ENCODE data around the gene BRD3OS. TPM values are rescaled to one million over a fixed set of nuclear protein-coding genes. Genes with fewer than 3 reads are reported as not detected.

BRD3OS gene
- total RNA-seq, 2 experiments from 2014 or later, result 15.1 to 18.0 TPM

- DNase-seq (no peak), ATAC-seq (no peak)
- intact Hi-C loops (cut with DNase I, micrococcal nuclease), result loop anchor here in 1 of 2 experiments (10.0 kb wide), 2 partner anchors 413 to 623 kb away; partner anchors contain the start of genes STKLD1 and SURF4
- Mint-ChIP-seq H3K36me3 (ENCODE audit: low read depth) (no peaks in the 10 kb centered on the region), H3K27ac (no peak overlapping the region), H3K4me1 (peaks cover 2% of the 10 kb centered on the region), H3K4me3 (no peak overlapping the region), H3K9me3 (ENCODE audit: low read depth) (no peaks in the 10 kb centered on the region), H3K27me3 (no peaks in the 10 kb centered on the region)
- ChIA-PET CTCF (interaction anchor here (0.6 kb wide), 1 partner anchor 204 kb away, joined by 3 read pairs; no protein-coding TSS in a partner anchor), POLR2A (no interaction called here)
These were observed 27.7 kb upstream of the BRD3OS start for GRCh38 chr9:133997584-133997983.

GRCh38 chr9:133998915-133999595, 26.2 kb upstream of the BRD3OS start:
- ChIA-PET POLR2A (no interaction called here), CTCF (no interaction called here)
- ATAC-seq (no peak), DNase-seq (no peak)
- H3K4me1 Mint-ChIP-seq, result no peaks in the 10 kb centered on the region
- no peak overlapping the region for H3K4me3 Mint-ChIP-seq
- no peaks in the 10 kb centered on the region for H3K27me3 Mint-ChIP-seq
- H3K27ac Mint-ChIP-seq, result no peak overlapping the region
- no peaks in the 10 kb centered on the region for H3K9me3 Mint-ChIP-seq (ENCODE audit: low read depth)
- H3K36me3 Mint-ChIP-seq (ENCODE audit: low read depth), result no peaks in the 10 kb centered on the region
- intact Hi-C loops (cut with DNase I, micrococcal nuclease), result loop anchor here in 1 of 2 experiments (10.0 kb wide), 2 partner anchors 414 to 624 kb away; partner anchors contain the start of genes STKLD1 and SURF4

- Mint-ChIP-seq H3K36me3 (ENCODE audit: low read depth) (no peaks in the 10 kb centered on the region), H3K27ac (no peak overlapping the region), H3K9me3 (ENCODE audit: low read depth) (no peaks in the 10 kb centered on the region), H3K4me1 (no peaks in the 10 kb centered on the region), H3K27me3 (no peaks in the 10 kb centered on the region), H3K4me3 (no peak overlapping the region)
- CTCF ChIA-PET, result no interaction called here
- ATAC-seq, result no peak
- no peak for DNase-seq
- POLR2A ChIA-PET, result no interaction called here
- intact Hi-C loops (cut with DNase I, micrococcal nuclease), result loop anchor here in 1 of 2 experiments (10.0 kb wide), 2 partner anchors 415 to 625 kb away; partner anchors contain the start of genes STKLD1 and SURF4
These were observed 25.4 kb upstream of the BRD3OS start for GRCh38 chr9:133999851-134000265.

DNA sequence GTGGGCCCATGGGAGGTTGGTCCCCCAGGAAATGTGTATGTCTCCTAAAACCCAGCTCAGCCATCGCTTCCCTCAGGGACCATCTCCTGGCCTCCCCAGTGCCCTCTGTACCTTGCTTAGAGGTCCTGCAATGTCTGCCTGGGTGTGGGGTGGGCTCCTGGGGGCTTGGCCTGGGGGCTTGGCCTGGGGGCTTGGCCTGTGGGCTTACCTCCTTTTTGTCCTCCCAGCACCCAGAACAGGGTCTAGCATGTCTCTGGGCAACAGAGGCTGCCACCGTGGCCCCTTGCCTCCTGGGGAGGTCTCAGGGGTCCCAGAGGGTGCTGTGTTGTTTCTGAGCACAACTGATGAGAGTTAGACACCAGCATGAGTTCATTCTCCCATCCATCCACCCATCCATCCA, 22.5 kb upstream of the BRD3OS start:
- Mint-ChIP-seq H3K27me3 (peaks cover 2% of the 10 kb centered on the region), H3K4me3 (no peak overlapping the region), H3K9me3 (ENCODE audit: low read depth) (no peaks in the 10 kb centered on the region), H3K27ac (no peak overlapping the region), H3K36me3 (ENCODE audit: low read depth) (no peaks in the 10 kb centered on the region), H3K4me1 (no peaks in the 10 kb centered on the region)
- ChIA-PET POLR2A (no interaction called here), CTCF (no interaction called here)
- no peak for DNase-seq
- ATAC-seq, result no peak
- intact Hi-C loops (cut with DNase I, micrococcal nuclease), result no loop called here

DNA sequence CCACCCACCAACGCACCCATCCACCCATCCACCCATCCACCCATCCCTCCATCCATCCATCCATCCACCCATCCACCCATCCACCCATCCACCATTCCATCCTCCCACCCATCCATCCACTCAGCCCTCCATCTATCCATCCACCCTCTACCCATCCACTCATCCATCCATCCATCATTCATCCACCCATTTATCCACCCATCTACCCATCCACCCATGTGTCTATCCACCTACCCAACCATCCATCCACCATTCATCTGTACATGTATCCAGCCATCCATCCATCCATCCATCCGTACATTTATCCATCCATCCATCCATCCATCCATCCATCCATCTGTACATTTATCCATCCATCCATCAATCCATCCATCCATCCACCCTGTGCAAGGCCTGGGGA, 22.0 kb upstream of the BRD3OS start:
- ChIA-PET CTCF (no interaction called here), POLR2A (no interaction called here)
- Mint-ChIP-seq H3K36me3 (ENCODE audit: low read depth) (no peaks in the 10 kb centered on the region), H3K4me3 (no peak overlapping the region), H3K27me3 (peaks cover 2% of the 10 kb centered on the region), H3K9me3 (ENCODE audit: low read depth) (no peaks in the 10 kb centered on the region), H3K4me1 (no peaks in the 10 kb centered on the region), H3K27ac (no peak overlapping the region)
- ATAC-seq (no peak), DNase-seq (no peak)
- intact Hi-C loops (cut with DNase I, micrococcal nuclease), result no loop called here

- Mint-ChIP-seq H3K4me1 (no peaks in the 10 kb centered on the region), H3K27me3 (peaks cover 2% of the 10 kb centered on the region), H3K9me3 (ENCODE audit: low read depth) (no peaks in the 10 kb centered on the region), H3K36me3 (ENCODE audit: low read depth) (no peaks in the 10 kb centered on the region), H3K4me3 (no peak overlapping the region), H3K27ac (no peak overlapping the region)
- intact Hi-C loops (cut with DNase I, micrococcal nuclease), result no loop called here
- ATAC-seq, result no peak
- ChIA-PET POLR2A (no interaction called here), CTCF (interaction anchor here (2.4 kb wide), 1 partner anchor 10 kb away, joined by 12 read pairs; no protein-coding TSS in a partner anchor)
- no peak for DNase-seq
These were observed 21.0 kb upstream of the BRD3OS start for GRCh38 chr9:134004131-134004873.

- DNase-seq (no peak), ATAC-seq (no peak)
- Mint-ChIP-seq H3K27me3 (peaks cover 2% of the 10 kb centered on the region), H3K4me1 (no peaks in the 10 kb centered on the region), H3K27ac (no peak overlapping the region), H3K36me3 (ENCODE audit: low read depth) (no peaks in the 10 kb centered on the region), H3K9me3 (ENCODE audit: low read depth) (no peaks in the 10 kb centered on the region), H3K4me3 (no peak overlapping the region)
- ChIA-PET CTCF (interaction anchor here (2.4 kb wide), 1 partner anchor 11 kb away, joined by 12 read pairs; no protein-coding TSS in a partner anchor), POLR2A (no interaction called here)
- intact Hi-C loops (cut with DNase I, micrococcal nuclease), result no loop called here
These were observed 20.4 kb upstream of the BRD3OS start for GRCh38 chr9:134004881-134005280.

GRCh38 chr9:134005381-134005780, 19.9 kb upstream of the BRD3OS start:
- ChIA-PET POLR2A (no interaction called here), CTCF (interaction anchor here (2.4 kb wide), 1 partner anchor 11 kb away, joined by 12 read pairs; no protein-coding TSS in a partner anchor)
- DNase-seq, result no peak
- Mint-ChIP-seq H3K27me3 (peaks cover 2% of the 10 kb centered on the region), H3K27ac (no peak overlapping the region), H3K9me3 (ENCODE audit: low read depth) (no peaks in the 10 kb centered on the region), H3K36me3 (ENCODE audit: low read depth) (no peaks in the 10 kb centered on the region), H3K4me3 (no peak overlapping the region), H3K4me1 (no peaks in the 10 kb centered on the region)
- ATAC-seq, result no peak
- intact Hi-C loops (cut with DNase I, micrococcal nuclease), result no loop called here

DNA sequence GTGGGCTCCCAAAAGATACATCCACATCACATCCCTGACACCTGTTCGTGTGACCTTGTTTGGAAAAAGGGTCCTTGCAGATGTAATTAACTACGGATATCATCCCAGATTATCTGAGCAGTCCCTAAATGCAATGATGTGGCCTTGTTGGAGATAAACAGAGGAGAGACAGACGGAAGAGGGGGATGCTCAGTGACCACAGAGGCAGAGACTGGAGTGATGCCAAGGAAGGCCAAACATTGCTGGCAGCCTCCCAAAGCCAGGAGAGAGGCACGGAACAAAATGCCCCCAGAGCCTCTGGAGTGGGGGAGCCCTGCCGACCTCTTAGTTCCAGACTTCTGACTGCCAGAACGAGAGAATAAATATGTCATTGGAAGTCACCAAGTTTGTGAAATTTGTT, 18.1 kb upstream of the BRD3OS start:
- ATAC-seq, result no peak
- no peaks in the 10 kb centered on the region for H3K9me3 Mint-ChIP-seq (ENCODE audit: low read depth)
- POLR2A ChIA-PET, result no interaction called here
- no peak overlapping the region for H3K27ac Mint-ChIP-seq
- H3K27me3 Mint-ChIP-seq, result peaks cover 2% of the 10 kb centered on the region
- intact Hi-C loops (cut with DNase I, micrococcal nuclease), result no loop called here
- DNase-seq, result no peak
- H3K4me1 Mint-ChIP-seq, result no peaks in the 10 kb centered on the region
- H3K36me3 Mint-ChIP-seq (ENCODE audit: low read depth), result no peaks in the 10 kb centered on the region
- CTCF ChIA-PET, result no interaction called here
- H3K4me3 Mint-ChIP-seq, result no peak overlapping the region

DNA sequence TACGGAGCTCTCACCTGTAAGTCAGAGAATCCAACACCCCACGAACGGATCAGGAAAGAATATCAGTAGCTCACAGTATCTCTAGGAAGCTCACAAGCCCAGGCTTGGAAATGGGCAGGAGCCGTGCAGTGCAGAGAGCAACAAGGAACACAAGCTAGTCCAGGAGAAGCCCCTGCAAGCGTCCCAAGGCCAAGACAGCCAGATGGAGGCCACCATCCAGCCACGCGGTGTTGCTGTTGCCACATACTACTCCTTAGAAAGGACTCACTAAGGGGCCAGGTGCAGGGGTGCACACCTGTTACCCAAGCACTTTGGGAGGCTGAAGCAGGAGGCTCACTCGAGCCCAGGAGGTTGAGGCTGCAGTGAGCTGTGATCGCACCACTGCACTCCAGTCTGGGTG, 17.7 kb upstream of the BRD3OS start:
- no peak overlapping the region for H3K27ac Mint-ChIP-seq
- no peak overlapping the region for H3K4me3 Mint-ChIP-seq
- ATAC-seq, result no peak
- H3K9me3 Mint-ChIP-seq (ENCODE audit: low read depth), result no peaks in the 10 kb centered on the region
- no peaks in the 10 kb centered on the region for H3K36me3 Mint-ChIP-seq (ENCODE audit: low read depth)
- no peaks in the 10 kb centered on the region for H3K4me1 Mint-ChIP-seq
- no peak for DNase-seq
- ChIA-PET POLR2A (no interaction called here), CTCF (interaction anchor here (0.6 kb wide), 1 partner anchor 134 kb away, joined by 3 read pairs; no protein-coding TSS in a partner anchor)
- intact Hi-C loops (cut with DNase I, micrococcal nuclease), result no loop called here
- H3K27me3 Mint-ChIP-seq, result peaks cover 2% of the 10 kb centered on the region

GRCh38 chr9:134010310-134011173, 14.7 kb upstream of the BRD3OS start:
- Mint-ChIP-seq H3K4me3 (no peak overlapping the region), H3K9me3 (ENCODE audit: low read depth) (no peaks in the 10 kb centered on the region), H3K4me1 (no peaks in the 10 kb centered on the region), H3K36me3 (ENCODE audit: low read depth) (no peaks in the 10 kb centered on the region), H3K27ac (no peak overlapping the region), H3K27me3 (peaks cover 2% of the 10 kb centered on the region)
- intact Hi-C loops (cut with DNase I, micrococcal nuclease), result no loop called here
- POLR2A ChIA-PET, result no interaction called here
- ATAC-seq (no peak), DNase-seq (no peak)
- CTCF ChIA-PET, result interaction anchor here (0.6 to 0.9 kb wide), 3 partner anchors 17 to 988 kb away, joined by 3 to 4 read pairs (median 3); no protein-coding TSS in a partner anchor

Data from activated CD4-positive, alpha-beta T cell treated with anti-CD3 and anti-CD28 coated beads for 36 hours (primary cell).